GM19025 (cell line): Measurements from ENCODE around the gene RSRC2.
"Not testable (repeated sequence)": the region's sequence is repeated elsewhere in the genome, so short reads cannot be mapped to it uniquely, and the experiment has no call there.

Experiments
- ATAC-seq: cut with Tn5 transposase; IDR thresholded peaks from one replicate; pipeline ENCODE4 v1.9.1; 2021; ENCODE audit warnings: mild to moderate bottlenecking, low read depth, moderate library complexity; ENCODE audit not compliant: unreplicated experiment

Gene RSRC2

GRCh38 chr12:122519418-122519817, 7.3 kb downstream of the RSRC2 start:
- no peak for ATAC-seq

- no peak for ATAC-seq
These were observed 7.8 kb downstream of the RSRC2 start for GRCh38 chr12:122518908-122519307.

GRCh38 chr12:122517877-122518276, 8.9 kb downstream of the RSRC2 start:
- no peak for ATAC-seq

- no peak for ATAC-seq
These were observed 10.0 kb downstream of the RSRC2 start for GRCh38 chr12:122516544-122517361.

GRCh38 chr12:122515275-122515674, 11.5 kb downstream of the RSRC2 start:
- ATAC-seq = no peak

GRCh38 chr12:122513660-122514059, 13.1 kb downstream of the RSRC2 start:
- ATAC-seq = no peak

- not testable (repeated sequence) for ATAC-seq
These were observed 13.7 kb downstream of the RSRC2 start for GRCh38 chr12:122513028-122513427.

- ATAC-seq = no peak
These were observed 18.6 kb downstream of the RSRC2 start for GRCh38 chr12:122508163-122508562.

- no peak for ATAC-seq
These were observed 20.3 kb downstream of the RSRC2 start for GRCh38 chr12:122506393-122506938.

- ATAC-seq = no peak
These were observed 21.2 kb downstream of the RSRC2 start for GRCh38 chr12:122505419-122506051.

- ATAC-seq = no peak
These were observed 22.7 kb downstream of the RSRC2 start for GRCh38 chr12:122503783-122504590.

- no peak for ATAC-seq
These were observed 23.5 kb downstream of the RSRC2 start for GRCh38 chr12:122503147-122503751.

- ATAC-seq = no peak
These were observed 25.2 kb downstream of the RSRC2 start for GRCh38 chr12:122501489-122501989.

GRCh38 chr12:122500685-122501488, 25.8 kb downstream of the RSRC2 start, which contains the start of gene ZCCHC8:
ZCCHC8 (minus strand) TSS chr12:122500932; CDS start chr12:122500840, 92 bp downstream.
- ATAC-seq = peak; percentile 96

GRCh38 chr12:122499991-122500684, 26.6 kb downstream of the RSRC2 start:
- ATAC-seq = peak; percentile 2

- no peak for ATAC-seq
These were observed 31.5 kb downstream of the RSRC2 start for GRCh38 chr12:122495258-122495657.

GRCh38 chr12:122493222-122493621, 33.5 kb downstream of the RSRC2 start:
- not testable (repeated sequence) for ATAC-seq

- ATAC-seq = no peak
These were observed 34.7 kb downstream of the RSRC2 start for GRCh38 chr12:122491991-122492390.

GRCh38 chr12:122489038-122489437, 37.7 kb downstream of the RSRC2 start:
- ATAC-seq = no peak
